Measurements from ENCODE around the gene CHRM5.

- TF ChIP-seq CTCF (conservative IDR thresholded peaks at IDR 0.05) = no peak
- TF ChIP-seq ZFX (IDR thresholded peaks at IDR 0.05) = no peak
These were observed 41.4 kb downstream of the CHRM5 start for GRCh38 chr15:34009656-34010055.
